ENCODE measurements around the gene DCLK2.

Gene DCLK2

GRCh38 chr4:150244600-150244999 lies 166.4 kb downstream of the DCLK2 start (continued):
- no peak for TF ChIP-seq ZNF555 (tag by site-specific recombination; conservative IDR thresholded peaks at IDR 0.05)
- 0 out of 2 replicates have a peak, but pooled peaks have one; percentile 58 for TF ChIP-seq ZSCAN30 (tag by site-specific recombination; IDR thresholded peaks at IDR 0.05)

- H3K4me3 ChIP-seq (ENCODE audit: low read depth, low read length) = no peak overlapping the region
- POLR2A ChIA-PET = no interaction called here
- TF ChIP-seq ZNF548 (tag by site-specific recombination; IDR thresholded peaks at IDR 0.05) (no peak), ZNF677 (tag by site-specific recombination; IDR thresholded peaks at IDR 0.05) (no peak), ZNF544 (tag by site-specific recombination; IDR thresholded peaks at IDR 0.05) (no peak), ZNF184 (tag by site-specific recombination; IDR thresholded peaks at IDR 0.05) (no peak), ZNF510 (tag by site-specific recombination; IDR thresholded peaks at IDR 0.05; ENCODE audit: insufficient replicate concordance) (no peak), TSHZ1 (tag by site-specific recombination; IDR thresholded peaks at IDR 0.05; ENCODE audit: borderline replicate concordance) (no peak), KLF16 (tag by site-specific recombination; IDR thresholded peaks at IDR 0.05) (no peak), FEZF1 (tag by site-specific recombination; IDR thresholded peaks at IDR 0.05) (no peak), ZNF350 (tag by site-specific recombination; IDR thresholded peaks at IDR 0.05) (no peak), ZNF138 (tag by site-specific recombination; IDR thresholded peaks at IDR 0.05; ENCODE audit: borderline replicate concordance) (no peak), BCL11A (tag by site-specific recombination; IDR thresholded peaks at IDR 0.05; ENCODE audit: low read depth) (no peak), ZNF555 (tag by site-specific recombination; conservative IDR thresholded peaks at IDR 0.05) (no peak), ZNF354C (tag by site-specific recombination; IDR thresholded peaks at IDR 0.05; ENCODE audit: borderline replicate concordance, low read depth) (no peak), ZNF16 (tag by site-specific recombination; IDR thresholded peaks at IDR 0.05; ENCODE audit: low read depth) (no peak), ZNF670 (tag by site-specific recombination; IDR thresholded peaks at IDR 0.05; ENCODE audit: low read depth) (no peak), ZNF324 (tag by site-specific recombination; IDR thresholded peaks at IDR 0.05) (no peak), ZNF704 (tag by site-specific recombination; IDR thresholded peaks at IDR 0.05) (no peak), RBAK (tag by site-specific recombination; IDR thresholded peaks at IDR 0.05) (no peak), ZNF2 (tag by site-specific recombination; IDR thresholded peaks at IDR 0.05) (no peak), TRIM28 (IDR thresholded peaks at IDR 0.05; ENCODE audit: borderline replicate concordance, low read length) (no peak)
- H3K27ac ChIP-seq (ENCODE audit: extremely low read depth, low read depth, low read length) = no peak overlapping the region
- H3K4me1 ChIP-seq (ENCODE audit: control insufficient read depth, insufficient read depth, low read length) = peaks cover 7% of the 10 kb centered on the region; the same call in 1 of the 2 replicates
- CTCF ChIA-PET = interaction anchor here (1.4 kb wide), 1 partner anchor 620 kb away, joined by 5 read pairs; no protein-coding TSS in a partner anchor
- H3K9me3 ChIP-seq (ENCODE audit: control insufficient read depth, insufficient read depth, low read depth, low read length) = no peaks in the 10 kb centered on the region
- peaks cover 0 to 9% of the 10 kb centered on the region in 2 experiments; a peak in 1 of 3 replicates for H3K36me3 ChIP-seq (ENCODE audit: control insufficient read depth in 2 of 2, insufficient read depth in 1 of 2, low read length in 2 of 2)
Measured at GRCh38 chr4:150247184-150247583, 168.9 kb downstream of the DCLK2 start.
